ENCODE measurements around the gene ATP1B1.

ATP1B1 gene

DNA sequence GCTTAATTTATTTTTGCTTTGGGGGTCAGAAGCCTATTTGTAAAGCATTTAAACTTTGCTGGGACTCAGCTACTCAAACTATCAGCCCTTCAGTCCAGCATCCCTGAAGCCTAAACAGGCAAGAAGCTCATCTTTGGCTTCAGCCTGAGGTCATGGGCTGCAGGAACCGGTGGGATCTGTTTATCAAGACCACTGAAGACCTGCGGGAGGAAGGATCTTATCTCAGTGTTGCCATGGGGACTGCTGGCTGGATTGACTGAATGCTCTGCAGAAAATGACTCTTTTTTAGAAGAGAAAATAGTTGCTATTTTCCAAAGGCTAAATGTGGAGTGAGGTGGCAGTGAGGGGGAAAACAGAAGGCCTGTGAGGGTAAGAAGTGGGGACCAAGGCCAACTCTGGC lies 20.6 kb upstream of the ATP1B1 start:
- no peak overlapping the region for H4K91ac ChIP-seq (ENCODE audit: low read depth, low read length, poor library complexity)
- no peak overlapping the region for H3K14ac ChIP-seq (ENCODE audit: low read length)
- no CpG with 5 or more reads among the region's 2 CpGs for WGBS, 2 donors (ENCODE audit: extremely low coverage in 2 of 2, insufficient read length in 2 of 2, insufficient replicate concordance in 1 of 2)
- H2BK120ac ChIP-seq (ENCODE audit: low read depth, low read length): no peak overlapping the region
- H3K4me1 ChIP-seq (ENCODE audit: control insufficient read depth in 2 of 2, insufficient read depth in 1 of 2, low read depth in 1 of 2, low read length in 2 of 2): no peaks in the 10 kb centered on the region
- H2AFZ ChIP-seq (ENCODE audit: low read length): no peak overlapping the region
- H3K4me2 ChIP-seq (ENCODE audit: insufficient read depth, low read length, poor library complexity, severe bottlenecking): no peak overlapping the region
- H3K18ac ChIP-seq (ENCODE audit: low read length): no peak overlapping the region
- no peak overlapping the region for H2BK12ac ChIP-seq (ENCODE audit: low read length)
- H4K8ac ChIP-seq (ENCODE audit: low read depth, low read length): no peak overlapping the region
- H2AK5ac ChIP-seq (ENCODE audit: low read depth, low read length): no peak overlapping the region
- H3K27me3 ChIP-seq (ENCODE audit: control insufficient read depth in 3 of 3, insufficient read depth in 3 of 3, low read depth in 1 of 3, low read length in 3 of 3): peaks cover 0 to 6% (median 0%) of the 10 kb centered on the region in 3 experiments
- no peaks in the 10 kb centered on the region for H3K36me3 ChIP-seq (replicated peaks in 1 of 2; ENCODE audit: control insufficient read depth in 2 of 2, insufficient read depth in 2 of 2, low read length in 2 of 2)
- no peak overlapping the region for H3K4ac ChIP-seq (ENCODE audit: low read length)
- no peak overlapping the region for H2BK15ac ChIP-seq (ENCODE audit: low read length)
- no peak for DNase-seq (ENCODE audit: low spot score)
- no peak overlapping the region for H3K9ac ChIP-seq (ENCODE audit: low read depth, low read length, poor library complexity)
- H3K79me1 ChIP-seq (ENCODE audit: low read depth, low read length): no peaks in the 10 kb centered on the region
- H2BK5ac ChIP-seq (ENCODE audit: low read length): no peak overlapping the region
- H3K9me3 ChIP-seq (replicated peaks in 1 of 2; ENCODE audit: control insufficient read depth in 2 of 2, insufficient read depth in 1 of 2, low read depth in 1 of 2, low read length in 2 of 2): no peaks in the 10 kb centered on the region
- H3K27ac ChIP-seq (replicated peaks; ENCODE audit: low read length): no peak overlapping the region
- no peak overlapping the region for H3K4me3 ChIP-seq (ENCODE audit: low read length in 2 of 2)
- no peak overlapping the region for H3K23ac ChIP-seq (ENCODE audit: low read depth, low read length, poor library complexity)

GRCh38 chr1:169086603-169087455 lies 19.7 kb upstream of the ATP1B1 start:
- Histone ChIP-seq H2BK120ac (ENCODE audit: low read depth, low read length) (no peak overlapping the region), H3K9me3 (replicated peaks in 1 of 2; ENCODE audit: control insufficient read depth in 2 of 2, insufficient read depth in 1 of 2, low read depth in 1 of 2, low read length in 2 of 2) (no peaks in the 10 kb centered on the region), H4K91ac (ENCODE audit: low read depth, low read length, poor library complexity) (no peak overlapping the region), H2AFZ (ENCODE audit: low read length) (no peak overlapping the region), H2BK15ac (ENCODE audit: low read length) (no peak overlapping the region), H2BK12ac (ENCODE audit: low read length) (no peak overlapping the region), H3K4me2 (ENCODE audit: insufficient read depth, low read length, poor library complexity, severe bottlenecking) (no peak overlapping the region), H3K4me1 (ENCODE audit: control insufficient read depth in 2 of 2, insufficient read depth in 1 of 2, low read depth in 1 of 2, low read length in 2 of 2) (no peaks in the 10 kb centered on the region), H2AK5ac (ENCODE audit: low read depth, low read length) (no peak overlapping the region), H3K4me3 (ENCODE audit: low read length in 2 of 2) (no peak overlapping the region), H2BK5ac (ENCODE audit: low read length) (no peak overlapping the region), H3K18ac (ENCODE audit: low read length) (no peak overlapping the region), H3K4ac (ENCODE audit: low read length) (no peak overlapping the region), H3K9ac (ENCODE audit: low read depth, low read length, poor library complexity) (no peak overlapping the region), H3K27ac (replicated peaks; ENCODE audit: low read length) (no peak overlapping the region), H3K27me3 (ENCODE audit: control insufficient read depth in 3 of 3, insufficient read depth in 3 of 3, low read depth in 1 of 3, low read length in 3 of 3) (peaks cover 0 to 6% (median 0%) of the 10 kb centered on the region in 3 experiments), H3K36me3 (replicated peaks in 1 of 2; ENCODE audit: control insufficient read depth in 2 of 2, insufficient read depth in 2 of 2, low read length in 2 of 2) (no peaks in the 10 kb centered on the region), H3K79me1 (ENCODE audit: low read depth, low read length) (no peaks in the 10 kb centered on the region), H3K14ac (ENCODE audit: low read length) (no peak overlapping the region), H3K23ac (ENCODE audit: low read depth, low read length, poor library complexity) (no peak overlapping the region), H4K8ac (ENCODE audit: low read depth, low read length) (no peak overlapping the region)
- WGBS, 2 donors (ENCODE audit: extremely low coverage in 2 of 2, insufficient read length in 2 of 2, insufficient replicate concordance in 1 of 2): no CpG with 5 or more reads among the region's 3 CpGs
- no peak for DNase-seq (ENCODE audit: low spot score)

DNA sequence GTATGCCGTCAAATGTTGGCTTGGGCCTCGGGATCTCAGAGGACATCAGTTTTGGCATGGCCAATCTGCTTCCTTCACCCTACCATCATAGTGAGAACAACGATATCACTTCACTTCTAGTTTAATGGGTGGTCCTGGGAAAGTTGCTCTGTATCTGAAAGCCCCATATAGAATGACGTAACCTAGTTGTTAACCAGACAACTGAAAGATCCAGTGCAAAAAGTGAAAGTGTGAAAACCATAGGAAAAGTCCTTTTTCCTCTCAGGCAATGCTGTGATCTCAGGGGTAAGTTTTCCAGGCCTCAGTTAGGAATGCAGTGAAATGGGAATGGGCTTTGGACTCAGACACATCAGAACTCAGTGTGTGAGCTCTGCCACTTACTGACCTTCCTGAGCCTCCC lies 18.6 kb upstream of the ATP1B1 start:
- Histone ChIP-seq H4K8ac (ENCODE audit: low read depth, low read length) (no peak overlapping the region), H3K23ac (ENCODE audit: low read depth, low read length, poor library complexity) (no peak overlapping the region), H3K9me3 (replicated peaks in 1 of 2; ENCODE audit: control insufficient read depth in 2 of 2, insufficient read depth in 1 of 2, low read depth in 1 of 2, low read length in 2 of 2) (no peaks in the 10 kb centered on the region), H3K27me3 (ENCODE audit: control insufficient read depth in 3 of 3, insufficient read depth in 3 of 3, low read depth in 1 of 3, low read length in 3 of 3) (peaks cover 0 to 11% (median 0%) of the 10 kb centered on the region in 3 experiments), H2AFZ (ENCODE audit: low read length) (no peak overlapping the region), H2BK15ac (ENCODE audit: low read length) (no peak overlapping the region), H3K79me1 (ENCODE audit: low read depth, low read length) (no peaks in the 10 kb centered on the region), H3K18ac (ENCODE audit: low read length) (no peak overlapping the region), H3K4me2 (ENCODE audit: insufficient read depth, low read length, poor library complexity, severe bottlenecking) (no peak overlapping the region), H2BK120ac (ENCODE audit: low read depth, low read length) (no peak overlapping the region), H2BK12ac (ENCODE audit: low read length) (no peak overlapping the region), H3K4me3 (ENCODE audit: low read length in 2 of 2) (no peak overlapping the region), H2AK5ac (ENCODE audit: low read depth, low read length) (no peak overlapping the region), H2BK5ac (ENCODE audit: low read length) (no peak overlapping the region), H3K9ac (ENCODE audit: low read depth, low read length, poor library complexity) (no peak overlapping the region), H3K14ac (ENCODE audit: low read length) (no peak overlapping the region), H3K4me1 (ENCODE audit: control insufficient read depth in 2 of 2, insufficient read depth in 1 of 2, low read depth in 1 of 2, low read length in 2 of 2) (no peaks in the 10 kb centered on the region), H3K36me3 (replicated peaks in 1 of 2; ENCODE audit: control insufficient read depth in 2 of 2, insufficient read depth in 2 of 2, low read length in 2 of 2) (no peaks in the 10 kb centered on the region), H4K91ac (ENCODE audit: low read depth, low read length, poor library complexity) (no peak overlapping the region), H3K4ac (ENCODE audit: low read length) (no peak overlapping the region), H3K27ac (replicated peaks; ENCODE audit: low read length) (no peak overlapping the region)
- no CpG with 5 or more reads among the region's 4 CpGs for WGBS, 2 donors (ENCODE audit: extremely low coverage in 2 of 2, insufficient read length in 2 of 2, insufficient replicate concordance in 1 of 2)
- DNase-seq (ENCODE audit: low spot score): no peak

GRCh38 chr1:169089776-169090175 lies 16.7 kb upstream of the ATP1B1 start:
- Histone ChIP-seq H3K23ac (ENCODE audit: low read depth, low read length, poor library complexity) (no peak overlapping the region), H3K4me1 (ENCODE audit: control insufficient read depth in 2 of 2, insufficient read depth in 1 of 2, low read depth in 1 of 2, low read length in 2 of 2) (no peaks in the 10 kb centered on the region), H3K27ac (replicated peaks; ENCODE audit: low read length) (no peak overlapping the region), H2AK5ac (ENCODE audit: low read depth, low read length) (no peak overlapping the region), H2BK12ac (ENCODE audit: low read length) (no peak overlapping the region), H2BK120ac (ENCODE audit: low read depth, low read length) (no peak overlapping the region), H3K9me3 (replicated peaks in 1 of 2; ENCODE audit: control insufficient read depth in 2 of 2, insufficient read depth in 1 of 2, low read depth in 1 of 2, low read length in 2 of 2) (no peaks in the 10 kb centered on the region), H3K18ac (ENCODE audit: low read length) (no peak overlapping the region), H2AFZ (ENCODE audit: low read length) (no peak overlapping the region), H3K27me3 (ENCODE audit: control insufficient read depth in 3 of 3, insufficient read depth in 3 of 3, low read depth in 1 of 3, low read length in 3 of 3) (peaks cover 0 to 11% (median 0%) of the 10 kb centered on the region in 3 experiments), H3K14ac (ENCODE audit: low read length) (no peak overlapping the region), H3K79me1 (ENCODE audit: low read depth, low read length) (no peaks in the 10 kb centered on the region), H3K36me3 (replicated peaks in 1 of 2; ENCODE audit: control insufficient read depth in 2 of 2, insufficient read depth in 2 of 2, low read length in 2 of 2) (no peaks in the 10 kb centered on the region), H4K8ac (ENCODE audit: low read depth, low read length) (no peak overlapping the region), H2BK5ac (ENCODE audit: low read length) (no peak overlapping the region), H3K4ac (ENCODE audit: low read length) (no peak overlapping the region), H3K4me2 (ENCODE audit: insufficient read depth, low read length, poor library complexity, severe bottlenecking) (no peak overlapping the region), H2BK15ac (ENCODE audit: low read length) (no peak overlapping the region), H3K4me3 (ENCODE audit: low read length in 2 of 2) (no peak overlapping the region), H3K9ac (ENCODE audit: low read depth, low read length, poor library complexity) (no peak overlapping the region), H4K91ac (ENCODE audit: low read depth, low read length, poor library complexity) (no peak overlapping the region)
- no peak for DNase-seq (ENCODE audit: low spot score)
- WGBS, 2 donors (ENCODE audit: extremely low coverage in 2 of 2, insufficient read length in 2 of 2, insufficient replicate concordance in 1 of 2): no CpG with 5 or more reads among the region's 2 CpGs

All from neuronal stem cell (in vitro differentiated cells).